Keratinocyte (primary cell): ENCODE measurements around the gene USP27X.

Experiments
- EZH2 ChIP-seq: IDR thresholded peaks from one replicate; pipeline ENCODE4 v1.6.1; 2012; ENCODE audit warnings: inconsistent platforms, mild to moderate bottlenecking, low read length, moderate library complexity
- TF ChIP-seq, protein P1 (sequence below), 3 experiments: IDR thresholded peaks in 1 of 3; conservative IDR thresholded peaks in 1 of 3; optimal IDR thresholded peaks in 1 of 3; 2 replicates in 2 of 3; 3 replicates in 1 of 3; pipeline versions ENCODE3 to v1.5.1; 2011; ENCODE audit warnings: low read length in 3 of 3, mild to moderate bottlenecking in 3 of 3, moderate library complexity in 2 of 3, control low read depth in 1 of 3, inconsistent platforms in 1 of 3; ENCODE audit not compliant: insufficient read depth in 2 of 3; ENCODE audit errors: extremely low read depth in 1 of 3

DNA sequence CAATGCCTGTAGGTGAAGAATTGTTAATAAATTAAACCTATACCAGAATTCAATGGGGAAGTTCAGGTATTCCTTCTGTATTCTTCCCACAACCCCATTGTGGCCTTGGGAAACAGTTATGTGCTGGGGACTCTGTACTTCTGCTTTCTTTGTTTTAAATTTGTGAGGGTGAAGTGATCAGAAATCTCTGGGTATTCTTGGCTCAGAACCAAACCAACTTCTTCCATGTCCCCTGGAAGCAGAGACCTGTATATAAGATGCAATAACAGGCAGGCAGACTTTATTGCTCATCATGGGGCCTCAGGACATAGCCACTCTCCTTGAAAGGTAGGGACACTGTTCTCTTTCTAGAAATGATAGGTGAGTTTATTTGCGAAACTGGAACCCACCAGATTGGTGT lies 19.8 kb upstream of the USP27X start:
- TF ChIP-seq, protein P1, sequence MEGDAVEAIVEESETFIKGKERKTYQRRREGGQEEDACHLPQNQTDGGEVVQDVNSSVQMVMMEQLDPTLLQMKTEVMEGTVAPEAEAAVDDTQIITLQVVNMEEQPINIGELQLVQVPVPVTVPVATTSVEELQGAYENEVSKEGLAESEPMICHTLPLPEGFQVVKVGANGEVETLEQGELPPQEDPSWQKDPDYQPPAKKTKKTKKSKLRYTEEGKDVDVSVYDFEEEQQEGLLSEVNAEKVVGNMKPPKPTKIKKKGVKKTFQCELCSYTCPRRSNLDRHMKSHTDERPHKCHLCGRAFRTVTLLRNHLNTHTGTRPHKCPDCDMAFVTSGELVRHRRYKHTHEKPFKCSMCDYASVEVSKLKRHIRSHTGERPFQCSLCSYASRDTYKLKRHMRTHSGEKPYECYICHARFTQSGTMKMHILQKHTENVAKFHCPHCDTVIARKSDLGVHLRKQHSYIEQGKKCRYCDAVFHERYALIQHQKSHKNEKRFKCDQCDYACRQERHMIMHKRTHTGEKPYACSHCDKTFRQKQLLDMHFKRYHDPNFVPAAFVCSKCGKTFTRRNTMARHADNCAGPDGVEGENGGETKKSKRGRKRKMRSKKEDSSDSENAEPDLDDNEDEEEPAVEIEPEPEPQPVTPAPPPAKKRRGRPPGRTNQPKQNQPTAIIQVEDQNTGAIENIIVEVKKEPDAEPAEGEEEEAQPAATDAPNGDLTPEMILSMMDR (optimal IDR thresholded peaks at IDR 0.05 in 1 of 3, IDR thresholded peaks at IDR 0.05 in 1 of 3, conservative IDR thresholded peaks at IDR 0.05 in 1 of 3; ENCODE audit: extremely low read depth in 1 of 3, insufficient read depth in 2 of 3, low read length in 3 of 3): no peak
- no peak for TF ChIP-seq EZH2
